Adrenal gland (tissue), 12 donors: Measurements from ENCODE around the gene MACROD2. TPM values are rescaled to one million over a fixed set of nuclear protein-coding genes. Genes with fewer than 3 reads are reported as not detected.

ENCODE experiments used
- DNase-seq, 7 donors: peaks; one replicate each; pipeline ENCODE4 v3.0.0-alpha.2; 2019 to 2020
- H3K27ac ChIP-seq, 5 donors: fragments of 200-600 bp; sonication (generic) in 4 of 5; 1 replicate in 3 of 5; 2 replicates in 2 of 5; pipeline versions ENCODE4 v1.5.1 to v1.8.0; 2016 to 2020; ENCODE audit warnings: mild to moderate bottlenecking in 1 of 5
- H3K27me3 ChIP-seq: fragments of 200-600 bp; 2 replicates; pipeline ENCODE4 v1.8.0; 2021
- H3K36me3 ChIP-seq, 2 donors: fragments of 200-600 bp; replicated peaks in 1 of 2; 1 replicate in 1 of 2; 2 replicates in 1 of 2; pipeline versions ENCODE4 v1.5.1 to v1.8.0; 2018 to 2022
- H3K4me1 ChIP-seq, 2 donors: fragments of 200-600 bp; replicated peaks in 1 of 2; 1 replicate in 1 of 2; 2 replicates in 1 of 2; pipeline versions ENCODE4 v1.5.1 to v1.8.0; 2018 to 2021
- H3K4me3 ChIP-seq, 4 donors: fragments of 200-600 bp; sonication (generic) in 3 of 4; one replicate each; pipeline ENCODE4 v1.5.1; 2016 to 2018
- H3K9me3 ChIP-seq, 3 donors: fragments of 200-600 bp; sonication (generic) in 1 of 3; replicated peaks in 1 of 3; 1 replicate in 2 of 3; 2 replicates in 1 of 3; pipeline versions ENCODE4 v1.5.1 to v1.8.0; 2016 to 2021
- CTCF ChIP-seq, 6 experiments: fragments of 450-650 bp in 4 of 6; fragments of 200-600 bp in 2 of 6; sonication (generic) in 1 of 6; IDR thresholded peaks; 1 replicate in 5 of 6; 2 replicates in 1 of 6; pipeline versions ENCODE4 v1.5.1 to v1.8.0; 2016 to 2021; ENCODE audit warnings: antibody characterized with exemption in 6 of 6, mild to moderate bottlenecking in 2 of 6, moderate library complexity in 1 of 6
- POLR2A ChIP-seq, 2 donors: fragments of 450-650 bp; IDR thresholded peaks; one replicate each; pipeline ENCODE4 v1.6.1; 2017; ENCODE audit warnings: antibody characterized with exemption in 2 of 2, mild to moderate bottlenecking in 2 of 2, moderate library complexity in 1 of 2
- WGBS, 4 donors: extraction: QIAGEN DNeasy Blood & Tissue Kit in 2 of 4; methylation state at CpG; one replicate each; pipeline versions ENCODE4 v1.1.5 to v1.1.7; 2013 to 2017; 5-methylcytosine and 5-hydroxymethylcytosine counted together
- intact Hi-C, 2 donors: fragments of 100-400 bp; cut with DNase I; formaldehyde crosslinking; loops; one replicate each; pipeline versions ENCODE4 v1.14.1 to v1.15.0; 2022 to 2023
- polyA plus RNA-seq, 3 donors: library from polyadenylated mRNA; stranded (reverse); fragments of 200-250 nt in 2 of 3; fragments of 350-450 nt in 1 of 3; fragmentation: Illumina TruSeq in 1 of 3; extraction: RNeasy Lipid Tissue Mini Kit (QIAGEN cat#74804) in 1 of 3; gene quantifications; one replicate each; pipeline ENCODE4 v1.2.3, GENCODE V29; 2013 to 2014
- total RNA-seq, 9 donors: library from RNA; depleted of rRNA in 4 of 9; stranded (reverse); fragments of >200 nt in 4 of 9; fragments of 120-200 nt in 1 of 9; fragmentation: NEBNext Ultra II Directional in 1 of 9; extraction: Animal tissue kit (Norgen Biotek cat#: 25700) in 1 of 9; gene quantifications; one replicate each; pipeline versions ENCODE4 v1.1.0 to v1.2.4, GENCODE V29; 2013 to 2023
- donor health status: healthy with polysubstance abuse.
- donor health status: Bipolar disorder and iron deficiency.
- donor health status: DM: yes; HTN: yes; CAD: no.
- donor health status: DM: no; HTN: no; CAD: no.
- donor health status: DM: no; HTN: no; CAD: no.
- donor health status: DM: yes; HTN: yes; CAD: no.

Gene MACROD2
- total and polyA plus RNA-seq, 12 donors: 1.1 to 21.2 (median 6.4) TPM

- H3K4me3 ChIP-seq: no peak overlapping the region
- H3K36me3 ChIP-seq: no peaks in the 10 kb centered on the region
- H3K4me1 ChIP-seq: no peaks in the 10 kb centered on the region
- 56 to 64% (median 61%) methylated on average over 9 of the region's 9 CpGs for WGBS, 4 donors
- peak; percentile 55 to 80 (median 64) for DNase-seq
- TF ChIP-seq CTCF (IDR thresholded peaks at IDR 0.05) (peak; percentile 38 to 65 (median 62)), POLR2A (IDR thresholded peaks at IDR 0.05) (no peak)
- H3K27me3 ChIP-seq: no peaks in the 10 kb centered on the region
- intact Hi-C loops: loop anchor here in 1 of 2 donors (10.0 kb wide), 1 partner anchor 216 kb away; no protein-coding TSS in a partner anchor
- H3K9me3 ChIP-seq: no peaks in the 10 kb centered on the region
- no peak overlapping the region for H3K27ac ChIP-seq
Observed at GRCh38 chr20:15708984-15709598, 1713.8 kb downstream of the MACROD2 start.

GRCh38 chr20:15710636-15711035 is 1715.3 kb downstream of the MACROD2 start:
- no peak for DNase-seq
- no peaks in the 10 kb centered on the region for H3K9me3 ChIP-seq
- intact Hi-C loops: no loop called here
- WGBS, 4 donors: 69 to 75% (median 73%) methylated on average over 5 of the region's 5 CpGs
- TF ChIP-seq POLR2A (IDR thresholded peaks at IDR 0.05) (no peak), CTCF (IDR thresholded peaks at IDR 0.05) (no peak)
- no peaks in the 10 kb centered on the region for H3K27me3 ChIP-seq
- H3K27ac ChIP-seq: no peak overlapping the region
- H3K36me3 ChIP-seq: no peaks in the 10 kb centered on the region
- no peak overlapping the region for H3K4me3 ChIP-seq
- no peaks in the 10 kb centered on the region for H3K4me1 ChIP-seq

- TF ChIP-seq CTCF (IDR thresholded peaks at IDR 0.05): no peak
- TF ChIP-seq POLR2A (IDR thresholded peaks at IDR 0.05): no peak
- Histone ChIP-seq H3K4me1 (no peaks in the 10 kb centered on the region), H3K4me3 (no peak overlapping the region), H3K27ac (no peak overlapping the region), H3K36me3 (no peaks in the 10 kb centered on the region), H3K27me3 (no peaks in the 10 kb centered on the region), H3K9me3 (no peaks in the 10 kb centered on the region)
- no peak for DNase-seq
- 84 to 93% (median 89%) methylated on average over 7 of the region's 7 CpGs for WGBS, 4 donors
- intact Hi-C loops: no loop called here
Observed at GRCh38 chr20:15711177-15711576, 1715.9 kb downstream of the MACROD2 start.

GRCh38 chr20:15716256-15716655 is 1720.9 kb downstream of the MACROD2 start:
- intact Hi-C loops: no loop called here

More at GRCh38 chr20:15716256-15716655, 1720.9 kb downstream of the MACROD2 start:
- H3K4me1 ChIP-seq: no peaks in the 10 kb centered on the region
- no peak for DNase-seq
- TF ChIP-seq POLR2A (IDR thresholded peaks at IDR 0.05) (no peak), CTCF (IDR thresholded peaks at IDR 0.05) (no peak)
- no peaks in the 10 kb centered on the region for H3K27me3 ChIP-seq
- no peak overlapping the region for H3K27ac ChIP-seq
- H3K9me3 ChIP-seq: no peaks in the 10 kb centered on the region
- H3K36me3 ChIP-seq: no peaks in the 10 kb centered on the region
- no peak overlapping the region for H3K4me3 ChIP-seq
- 82 to 88% (median 86%) methylated on average over 5 of the region's 5 CpGs for WGBS, 4 donors
